Measurements from ENCODE around the gene PLPP7. TPM values are rescaled to one million over a fixed set of nuclear protein-coding genes. Genes with fewer than 3 reads are reported as not detected.

Gene PLPP7
- total RNA-seq, 2 experiments from 2014 or later: 0.21 TPM; not detected in 1

DNA sequence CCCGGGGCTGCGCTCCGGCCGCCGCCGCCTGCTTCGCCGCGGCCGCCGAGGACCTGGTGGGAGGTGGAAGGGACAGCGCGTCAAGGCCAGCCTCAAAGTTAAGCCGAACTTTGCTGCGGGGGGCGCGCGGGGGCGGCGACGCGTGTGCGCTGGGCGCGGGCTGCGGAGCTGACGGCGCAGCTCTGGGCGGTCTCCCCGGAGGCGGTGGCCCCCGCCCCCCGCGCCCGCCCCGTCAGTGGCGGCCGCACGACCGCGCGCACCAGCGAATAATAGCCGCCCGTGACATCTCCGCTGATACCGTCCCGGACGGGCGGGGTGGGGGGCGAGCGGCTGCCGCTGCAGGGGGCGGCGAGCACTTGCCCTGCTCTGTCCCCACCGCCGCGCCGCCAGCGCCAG, 12.6 kb upstream of the PLPP7 start:
- CTCF ChIA-PET: interaction anchor here (1.6 to 11.6 kb wide), 3 partner anchors 9 to 99 kb away, joined by 6 to 163 read pairs (median 19); no protein-coding TSS in a partner anchor
- ATAC-seq (peak; percentile 32), DNase-seq (peak; percentile 63)
- H3K4me1 Mint-ChIP-seq (ENCODE audit: low read depth): peaks cover 26% of the 10 kb centered on the region
- H3K4me3 Mint-ChIP-seq: peak overlapping the region; percentile 23
- peaks cover 46% of the 10 kb centered on the region for H3K36me3 Mint-ChIP-seq (ENCODE audit: low read depth)
- POLR2A ChIA-PET: interaction anchor here (0.5 to 11.6 kb wide), 4 partner anchors 10 to 206 kb away, joined by 4 to 330 read pairs (median 12); no protein-coding TSS in a partner anchor
- H3K27ac Mint-ChIP-seq: peak overlapping the region; percentile 23
- no peaks in the 10 kb centered on the region for H3K9me3 Mint-ChIP-seq (ENCODE audit: insufficient read depth)
- peaks cover 8% of the 10 kb centered on the region for H3K27me3 Mint-ChIP-seq (ENCODE audit: low read depth)

DNA sequence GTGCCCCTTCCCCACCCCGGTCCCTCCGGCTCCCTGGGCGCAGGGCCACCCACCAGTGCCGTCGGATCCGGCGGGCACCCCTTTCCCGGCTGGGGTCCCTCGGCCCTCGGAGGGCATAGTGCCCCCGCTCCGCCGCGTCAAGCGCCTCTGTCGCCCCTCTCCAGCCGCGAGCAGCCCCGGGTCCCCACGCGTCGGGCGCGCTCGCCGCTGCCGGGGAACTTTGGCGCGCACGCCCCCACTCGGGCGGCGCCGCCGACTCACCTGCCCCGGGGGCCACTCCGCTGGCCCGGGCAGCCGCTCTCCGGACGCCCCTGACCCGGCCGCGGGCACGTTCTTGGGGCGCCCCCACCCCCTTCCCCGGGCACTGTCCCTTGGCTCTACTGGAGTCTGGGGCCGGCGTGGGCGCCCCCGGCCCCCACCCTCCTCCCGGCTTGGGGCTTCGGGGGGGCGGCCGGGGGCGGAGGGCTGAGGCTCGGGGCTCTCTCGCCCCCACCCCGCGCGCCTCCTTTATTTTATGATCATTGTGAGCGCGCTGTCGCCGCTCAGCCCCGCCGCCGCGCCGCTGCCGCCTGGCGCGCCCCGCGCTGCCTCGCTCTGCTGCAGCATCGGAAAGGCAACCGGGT, 12.1 kb upstream of the PLPP7 start:
- peaks cover 26% of the 10 kb centered on the region for H3K4me1 Mint-ChIP-seq (ENCODE audit: low read depth)
- DNase-seq (no peak), ATAC-seq (peak; percentile 2)
- H3K27ac Mint-ChIP-seq: peak overlapping the region; percentile 23
- POLR2A ChIA-PET: interaction anchor here (1.9 to 11.6 kb wide), 5 partner anchors 8 to 39 kb away, joined by 11 to 330 read pairs (median 19); no protein-coding TSS in a partner anchor
- peaks cover 13% of the 10 kb centered on the region for H3K27me3 Mint-ChIP-seq (ENCODE audit: low read depth)
- CTCF ChIA-PET: interaction anchor here (1.2 to 11.6 kb wide), 5 partner anchors 10 to 231 kb away, joined by 3 to 163 read pairs (median 6); no protein-coding TSS in a partner anchor
- H3K4me3 Mint-ChIP-seq: peak overlapping the region; percentile 84
- peaks cover 41% of the 10 kb centered on the region for H3K36me3 Mint-ChIP-seq (ENCODE audit: low read depth)
- H3K9me3 Mint-ChIP-seq (ENCODE audit: insufficient read depth): no peaks in the 10 kb centered on the region

DNA sequence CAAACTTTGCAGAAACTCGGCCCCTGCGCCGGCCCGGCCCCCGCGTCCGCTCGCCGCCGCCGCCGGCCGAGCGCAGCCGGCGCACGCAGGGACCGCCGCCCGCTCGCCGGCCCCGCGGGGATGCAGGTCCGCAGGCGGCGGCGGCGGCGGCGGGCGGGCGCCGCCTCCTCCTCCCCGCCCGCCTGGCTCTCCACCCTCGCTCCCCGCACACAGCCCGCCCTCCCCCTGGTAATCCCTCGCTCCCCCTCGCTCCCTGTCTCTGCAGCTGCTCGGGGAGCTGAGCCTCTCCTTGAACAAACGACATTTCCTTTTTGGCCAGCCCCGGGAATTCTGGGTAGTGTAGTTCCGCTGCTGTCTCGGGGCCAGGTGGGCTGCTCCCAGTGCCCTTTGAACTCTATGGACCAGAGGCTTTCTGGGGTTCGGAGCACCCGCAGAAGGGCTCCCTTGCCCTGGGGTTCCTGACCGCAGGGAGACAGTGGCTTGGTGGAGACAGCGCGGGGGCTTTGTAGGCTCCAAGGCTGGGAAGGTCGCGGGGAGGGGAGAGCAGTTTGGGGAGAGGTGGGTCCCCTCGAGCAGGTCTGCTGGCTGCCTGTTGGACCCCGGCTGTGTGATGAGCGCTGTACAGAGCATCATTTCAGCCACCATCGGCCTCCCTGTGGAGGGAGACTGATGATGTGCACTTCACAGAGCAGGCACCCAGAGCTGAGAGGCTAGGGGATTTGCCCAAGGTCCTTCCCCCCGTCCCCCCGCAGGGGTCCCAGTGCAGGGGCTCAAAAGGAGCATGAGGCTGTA, 11.4 kb upstream of the PLPP7 start:
- DNase-seq: peak; percentile 87
- peaks cover 16% of the 10 kb centered on the region for H3K27me3 Mint-ChIP-seq (ENCODE audit: low read depth)
- peaks cover 35% of the 10 kb centered on the region for H3K36me3 Mint-ChIP-seq (ENCODE audit: low read depth)
- H3K4me3 Mint-ChIP-seq: peak overlapping the region; percentile 84
- peak; percentile 50 for ATAC-seq
- H3K4me1 Mint-ChIP-seq (ENCODE audit: low read depth): peaks cover 24% of the 10 kb centered on the region
- H3K27ac Mint-ChIP-seq: peak overlapping the region; percentile 97
- H3K9me3 Mint-ChIP-seq (ENCODE audit: insufficient read depth): no peaks in the 10 kb centered on the region
- ChIA-PET CTCF (interaction anchor here (0.7 to 2.3 kb wide), 6 partner anchors 11 to 232 kb away, joined by 3 to 12 read pairs (median 4); no protein-coding TSS in a partner anchor), POLR2A (interaction anchor here (1.1 to 3.0 kb wide), 5 partner anchors 9 to 153 kb away, joined by 8 to 25 read pairs (median 11); partner anchors contain the start of gene NUP214)

DNA sequence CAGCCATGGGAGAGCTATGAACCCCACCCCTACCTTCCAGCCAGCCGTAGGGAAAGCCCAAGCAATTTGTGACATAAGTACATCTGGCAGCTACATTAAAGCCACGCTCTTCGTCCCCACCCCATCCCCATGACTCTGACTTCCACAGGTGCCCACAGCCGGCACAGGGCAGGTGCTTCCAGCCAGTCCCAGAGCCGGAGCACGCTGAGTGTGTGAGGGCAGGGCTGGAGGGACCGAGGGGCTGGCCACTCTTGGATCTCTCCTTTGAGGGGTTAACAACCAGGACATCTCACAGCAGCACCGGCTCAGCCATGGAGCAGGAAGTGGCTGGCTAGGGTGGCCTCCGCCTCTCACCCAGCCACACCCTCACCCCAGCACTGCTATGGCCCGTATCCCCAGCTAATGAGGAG, 10.8 kb upstream of the PLPP7 start:
- peak overlapping the region; percentile 97 for H3K27ac Mint-ChIP-seq

DNA sequence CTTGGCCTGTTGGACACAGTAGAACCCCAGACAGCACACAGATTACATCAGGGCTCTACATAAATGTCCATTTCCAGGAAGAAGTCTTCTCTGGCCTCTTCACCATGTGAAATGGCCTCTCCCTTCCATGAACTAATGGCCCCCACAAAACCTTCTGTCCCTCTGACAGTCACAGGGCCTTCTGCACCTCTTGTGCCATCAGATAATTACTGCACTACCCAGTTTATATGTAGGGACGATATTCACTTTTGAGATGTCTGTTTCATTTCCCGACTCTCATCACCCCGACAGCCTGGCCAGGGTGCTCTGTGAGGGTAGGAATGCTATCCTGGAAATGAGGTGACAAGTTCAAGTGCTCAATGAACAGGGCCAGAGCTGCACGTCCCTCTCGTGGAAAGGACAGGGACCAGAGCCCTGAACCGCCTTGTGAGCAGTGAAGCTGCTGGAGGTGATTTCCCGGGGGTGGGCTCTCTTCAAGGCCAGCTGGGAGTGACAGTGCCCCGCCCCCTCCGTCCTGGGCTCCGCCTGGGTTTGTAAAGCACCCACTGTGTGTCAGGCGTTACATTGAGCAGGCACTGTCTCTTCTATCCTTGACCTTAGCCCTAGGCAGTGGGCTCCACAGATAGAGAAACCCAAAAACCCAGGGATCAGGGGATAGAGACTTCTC, 10.2 kb upstream of the PLPP7 start:
- Mint-ChIP-seq H3K27ac (peak overlapping the region; percentile 97), H3K9me3 (ENCODE audit: insufficient read depth) (no peaks in the 10 kb centered on the region), H3K4me1 (ENCODE audit: low read depth) (peaks cover 25% of the 10 kb centered on the region), H3K27me3 (ENCODE audit: low read depth) (peaks cover 27% of the 10 kb centered on the region), H3K4me3 (peak overlapping the region; percentile 84), H3K36me3 (ENCODE audit: low read depth) (peaks cover 23% of the 10 kb centered on the region)
- ATAC-seq: no peak
- CTCF ChIA-PET: interaction anchor here (0.7 to 2.3 kb wide), 6 partner anchors 12 to 101 kb away, joined by 3 to 12 read pairs (median 5); no protein-coding TSS in a partner anchor
- DNase-seq: no peak
- POLR2A ChIA-PET: interaction anchor here (0.6 to 3.0 kb wide), 6 partner anchors 10 to 154 kb away, joined by 3 to 25 read pairs (median 10); partner anchors contain the start of gene NUP214

More for the DNA sequence above, 10.8 kb upstream of the PLPP7 start:
- H3K27me3 Mint-ChIP-seq (ENCODE audit: low read depth): peaks cover 21% of the 10 kb centered on the region
- peaks cover 29% of the 10 kb centered on the region for H3K36me3 Mint-ChIP-seq (ENCODE audit: low read depth)
- peak overlapping the region; percentile 84 for H3K4me3 Mint-ChIP-seq
- DNase-seq (peak; percentile 64), ATAC-seq (peak; percentile 30)
- H3K9me3 Mint-ChIP-seq (ENCODE audit: insufficient read depth): no peaks in the 10 kb centered on the region
- CTCF ChIA-PET: interaction anchor here (0.7 to 2.3 kb wide), 6 partner anchors 11 to 232 kb away, joined by 3 to 12 read pairs (median 4); no protein-coding TSS in a partner anchor
- POLR2A ChIA-PET: interaction anchor here (0.6 to 3.0 kb wide), 6 partner anchors 9 to 153 kb away, joined by 3 to 25 read pairs (median 10); partner anchors contain the start of gene NUP214
- peaks cover 25% of the 10 kb centered on the region for H3K4me1 Mint-ChIP-seq (ENCODE audit: low read depth)

DNA sequence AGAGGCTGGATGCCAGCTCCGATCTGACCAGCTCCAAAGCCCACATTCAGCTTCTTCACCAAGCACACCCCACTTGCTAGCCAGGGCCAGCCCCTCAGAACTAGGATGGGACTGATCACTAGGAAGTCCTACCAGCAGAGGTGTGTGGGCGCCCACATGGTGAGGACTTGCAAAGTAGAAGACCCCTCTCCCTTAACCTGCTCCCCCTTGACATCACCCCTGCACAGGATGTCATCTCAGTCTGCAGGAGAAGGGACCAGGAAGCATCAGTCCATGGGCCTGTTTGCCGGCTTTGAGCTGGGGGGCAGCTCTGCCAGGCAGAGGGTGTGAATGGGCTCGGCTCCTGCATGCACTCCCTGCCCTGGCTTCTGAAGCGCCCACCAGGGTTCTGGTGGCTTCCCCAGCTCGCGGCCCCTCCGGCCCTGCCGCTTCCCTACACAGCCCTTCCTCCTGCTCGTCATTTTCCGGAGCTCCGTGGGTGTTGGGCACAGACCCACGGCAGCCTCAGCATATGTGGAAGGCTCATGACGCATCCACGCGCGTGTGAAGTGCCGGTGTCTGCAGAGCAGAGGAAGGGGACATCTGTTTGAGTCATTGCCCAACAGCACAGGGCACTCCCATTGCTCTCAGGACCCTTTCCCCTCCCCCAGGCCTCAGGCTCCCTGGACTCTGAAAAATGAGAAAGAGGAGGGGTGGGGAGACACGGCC, 9.5 kb upstream of the PLPP7 start:
- DNase-seq (no peak), ATAC-seq (no peak)
- H3K27ac Mint-ChIP-seq: no peak overlapping the region
- no peak overlapping the region for H3K4me3 Mint-ChIP-seq
- POLR2A ChIA-PET: interaction anchor here (2.3 to 3.0 kb wide), 2 partner anchors 11 to 23 kb away, joined by 12 to 25 read pairs; no protein-coding TSS in a partner anchor
- peaks cover 29% of the 10 kb centered on the region for H3K27me3 Mint-ChIP-seq (ENCODE audit: low read depth)
- no peaks in the 10 kb centered on the region for H3K9me3 Mint-ChIP-seq (ENCODE audit: insufficient read depth)
- CTCF ChIA-PET: interaction anchor here (1.1 to 2.3 kb wide), 3 partner anchors 28 to 102 kb away, joined by 4 to 12 read pairs (median 8); no protein-coding TSS in a partner anchor
- peaks cover 16% of the 10 kb centered on the region for H3K36me3 Mint-ChIP-seq (ENCODE audit: low read depth)
- peaks cover 25% of the 10 kb centered on the region for H3K4me1 Mint-ChIP-seq (ENCODE audit: low read depth)

DNA sequence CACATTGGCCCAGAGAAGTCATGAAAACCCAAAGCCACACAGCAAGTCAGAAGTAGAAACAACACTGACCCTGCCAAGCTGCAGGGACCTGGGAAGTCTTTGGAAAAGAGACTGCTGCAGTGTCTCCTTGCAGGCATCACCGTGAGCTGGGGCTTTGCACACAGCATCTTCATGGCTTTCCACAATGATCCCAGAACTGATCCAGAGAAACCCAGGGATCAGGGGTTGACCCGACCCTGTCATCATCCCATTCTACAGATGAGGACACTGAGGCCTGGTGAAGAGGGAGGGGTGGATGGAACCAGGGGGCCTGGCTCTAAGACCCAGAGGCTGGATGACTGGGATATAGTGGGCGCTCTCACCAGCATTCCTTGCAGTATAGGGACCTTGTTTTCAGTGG, 8.9 kb upstream of the PLPP7 start:
- H3K27me3 Mint-ChIP-seq (ENCODE audit: low read depth): peaks cover 29% of the 10 kb centered on the region
- ATAC-seq (no peak), DNase-seq (no peak)
- peaks cover 9% of the 10 kb centered on the region for H3K36me3 Mint-ChIP-seq (ENCODE audit: low read depth)
- H3K27ac Mint-ChIP-seq: no peak overlapping the region
- no peaks in the 10 kb centered on the region for H3K9me3 Mint-ChIP-seq (ENCODE audit: insufficient read depth)
- H3K4me3 Mint-ChIP-seq: no peak overlapping the region
- ChIA-PET CTCF (interaction anchor here (0.6 to 1.0 kb wide), 2 partner anchors 56 to 102 kb away, joined by 3 to 4 read pairs; no protein-coding TSS in a partner anchor), POLR2A (interaction anchor here (1.1 kb wide), 1 partner anchor 28 kb away, joined by 3 read pairs; no protein-coding TSS in a partner anchor)
- peaks cover 25% of the 10 kb centered on the region for H3K4me1 Mint-ChIP-seq (ENCODE audit: low read depth)

DNA sequence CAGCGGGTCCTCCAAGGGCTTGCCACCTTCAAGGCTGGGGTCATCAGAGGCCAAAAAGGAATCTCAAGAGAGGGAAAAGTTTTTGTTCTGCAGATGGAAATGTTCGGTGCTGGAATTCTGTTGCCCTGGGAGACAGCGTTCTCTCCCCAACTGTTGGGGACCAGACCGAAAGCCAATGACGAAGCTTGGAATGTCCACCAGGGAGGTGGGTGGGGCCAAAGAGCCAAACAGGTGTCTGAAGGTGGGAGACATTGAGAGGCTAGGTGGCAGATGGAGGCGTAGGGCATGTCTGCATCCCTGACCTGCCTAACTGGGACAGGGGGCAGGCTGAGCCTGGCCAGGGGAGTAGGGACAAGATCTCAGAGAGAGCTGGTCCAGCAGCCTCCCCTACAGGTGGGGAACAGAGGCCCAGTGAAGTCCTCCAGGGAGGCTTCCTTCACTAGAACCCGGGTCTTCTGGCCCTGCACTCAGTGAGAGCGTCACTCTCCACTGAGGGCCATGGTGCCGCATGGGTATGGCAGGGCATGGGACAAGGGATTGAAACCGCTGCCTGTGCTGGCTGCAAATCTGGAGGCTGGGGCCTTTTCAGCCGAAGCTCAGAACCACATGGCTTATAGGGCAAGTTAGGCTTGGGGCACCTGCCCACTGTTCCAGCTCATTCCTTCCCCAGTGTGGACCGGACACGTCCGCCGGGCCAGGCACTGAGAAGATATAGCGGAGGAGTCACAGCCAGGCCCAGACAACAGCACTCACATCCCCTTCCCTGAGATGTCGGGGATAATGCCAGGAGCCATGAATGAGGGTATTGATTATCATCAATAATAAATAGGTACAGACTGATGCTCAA, 8.2 kb upstream of the PLPP7 start:
- ATAC-seq (no peak), DNase-seq (no peak)
- Mint-ChIP-seq H3K4me1 (ENCODE audit: low read depth) (peaks cover 25% of the 10 kb centered on the region), H3K4me3 (no peak overlapping the region), H3K27me3 (ENCODE audit: low read depth) (peaks cover 29% of the 10 kb centered on the region), H3K27ac (no peak overlapping the region), H3K9me3 (ENCODE audit: insufficient read depth) (no peaks in the 10 kb centered on the region), H3K36me3 (ENCODE audit: low read depth) (peaks cover 3% of the 10 kb centered on the region)
- ChIA-PET CTCF (interaction anchor here (0.6 to 1.0 kb wide), 2 partner anchors 55 to 102 kb away, joined by 3 to 4 read pairs; no protein-coding TSS in a partner anchor), POLR2A (interaction anchor here (1.1 kb wide), 2 partner anchors 29 to 156 kb away, joined by 3 to 4 read pairs; partner anchors contain the start of gene NUP214)

DNA sequence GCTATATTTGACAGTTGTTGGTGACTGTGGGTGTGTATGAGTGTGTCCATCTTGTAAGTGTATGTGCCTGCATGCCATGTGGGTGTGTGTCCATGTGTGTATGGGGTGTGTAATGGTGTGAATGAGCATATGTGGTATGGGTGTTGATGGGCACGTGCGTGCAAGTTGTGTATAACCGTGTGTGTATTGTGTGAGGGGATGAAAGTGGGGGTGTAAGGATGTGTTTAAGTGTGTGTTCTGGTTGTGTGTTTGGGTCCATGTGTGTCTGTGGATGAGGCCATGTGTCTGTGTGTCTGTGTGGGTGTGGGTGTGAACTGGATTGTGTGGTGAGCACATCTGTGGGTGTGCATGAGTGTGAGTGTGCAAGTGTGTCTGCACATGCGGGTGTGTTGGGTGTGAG, 7.3 kb upstream of the PLPP7 start:
- ChIA-PET POLR2A (interaction anchor here (1.1 kb wide), 1 partner anchor 157 kb away, joined by 4 read pairs; the partner anchor contains the start of gene NUP214), CTCF (no interaction called here)

More for the DNA sequence above, 7.3 kb upstream of the PLPP7 start:
- Mint-ChIP-seq H3K27ac (no peak overlapping the region), H3K36me3 (ENCODE audit: low read depth) (peaks cover 2% of the 10 kb centered on the region), H3K4me3 (no peak overlapping the region), H3K9me3 (ENCODE audit: insufficient read depth) (no peaks in the 10 kb centered on the region), H3K4me1 (ENCODE audit: low read depth) (peaks cover 25% of the 10 kb centered on the region), H3K27me3 (ENCODE audit: low read depth) (peaks cover 29% of the 10 kb centered on the region)
- no peak for ATAC-seq
- DNase-seq: no peak
